Stimulated activated CD4-positive, alpha-beta T cell treated with anti-CD3 and anti-CD28 coated beads, Interleukin-12 subunit alpha, Interleukin-12 subunit beta, amount 100 ng/mL, for 4 hours (primary cell): Measurements from ENCODE around the gene TM4SF1.

ENCODE experiments used
- DNase-seq: peaks from one replicate; pipeline ENCODE4 v3.0.0-alpha.2; 2020

The TM4SF1 gene

GRCh38 chr3:149377408-149378364 lies at the start of gene TM4SF1:
TM4SF1 (minus strand) TSS chr3:149377649; CDS start chr3:149377547, 102 bp downstream.
- no peak for DNase-seq

- DNase-seq = no peak
Measured at GRCh38 chr3:149426325-149426724, 48.9 kb upstream of the TM4SF1 start.

- DNase-seq = no peak
Measured at GRCh38 chr3:149424918-149425317, 47.5 kb upstream of the TM4SF1 start.

- no peak for DNase-seq
Measured at GRCh38 chr3:149421764-149422163, 44.3 kb upstream of the TM4SF1 start.

- no peak for DNase-seq
Measured at GRCh38 chr3:149419816-149420215, 42.4 kb upstream of the TM4SF1 start.

GRCh38 chr3:149417727-149418126 lies 40.3 kb upstream of the TM4SF1 start:
- DNase-seq = no peak

GRCh38 chr3:149417174-149417573 lies 39.7 kb upstream of the TM4SF1 start:
- DNase-seq = no peak

- DNase-seq = no peak
Measured at GRCh38 chr3:149415484-149415883, 38.0 kb upstream of the TM4SF1 start.

- DNase-seq = no peak
Measured at GRCh38 chr3:149414557-149415231, 37.2 kb upstream of the TM4SF1 start.

- no peak for DNase-seq
Measured at GRCh38 chr3:149411583-149411982, 34.1 kb upstream of the TM4SF1 start.

GRCh38 chr3:149409351-149409750 lies 31.9 kb upstream of the TM4SF1 start:
- DNase-seq = no peak

- no peak for DNase-seq
Measured at GRCh38 chr3:149407898-149408297, 30.4 kb upstream of the TM4SF1 start.

- no peak for DNase-seq
Measured at GRCh38 chr3:149406244-149406752, 28.8 kb upstream of the TM4SF1 start.

GRCh38 chr3:149403443-149403842 lies 26.0 kb upstream of the TM4SF1 start:
- no peak for DNase-seq

GRCh38 chr3:149402481-149402880 lies 25.0 kb upstream of the TM4SF1 start:
- no peak for DNase-seq

GRCh38 chr3:149401926-149402310 lies 24.5 kb upstream of the TM4SF1 start:
- DNase-seq = no peak

GRCh38 chr3:149401212-149401925 lies 23.9 kb upstream of the TM4SF1 start:
- no peak for DNase-seq

GRCh38 chr3:149400645-149401044 lies 23.2 kb upstream of the TM4SF1 start:
- DNase-seq = no peak

GRCh38 chr3:149398296-149398695 lies 20.8 kb upstream of the TM4SF1 start:
- no peak for DNase-seq

GRCh38 chr3:149397528-149397927 lies 20.1 kb upstream of the TM4SF1 start:
- no peak for DNase-seq

GRCh38 chr3:149396476-149396875 lies 19.0 kb upstream of the TM4SF1 start:
- no peak for DNase-seq

- DNase-seq = no peak
Measured at GRCh38 chr3:149395107-149396089, 17.9 kb upstream of the TM4SF1 start.
